GM19438 (cell line): ENCODE measurements around the gene CARD18.

ENCODE experiments used
- ATAC-seq: cut with Tn5 transposase; IDR thresholded peaks from one replicate; pipeline ENCODE4 v1.9.1; 2021; ENCODE audit warnings: low read depth; ENCODE audit not compliant: unreplicated experiment

CARD18 gene

GRCh38 chr11:105139669-105140068 lies at the start of gene CARD18:
Gene CARD18 (minus strand): TSS chr11:105139769. CDS start chr11:105139726, 43 bp downstream.
- no peak for ATAC-seq

- no peak for ATAC-seq
Measured at GRCh38 chr11:105183987-105184386, 44.4 kb upstream of the CARD18 start.

GRCh38 chr11:105183426-105183825 lies 43.9 kb upstream of the CARD18 start:
- ATAC-seq = no peak

GRCh38 chr11:105181521-105181920 lies 42.0 kb upstream of the CARD18 start:
- no peak for ATAC-seq

- ATAC-seq = no peak
Measured at GRCh38 chr11:105181100-105181499, 41.5 kb upstream of the CARD18 start.

- ATAC-seq = no peak
Measured at GRCh38 chr11:105179542-105180278, 40.1 kb upstream of the CARD18 start.

- ATAC-seq = no peak
Measured at GRCh38 chr11:105177658-105178057, 38.1 kb upstream of the CARD18 start.

- ATAC-seq = no peak
Measured at GRCh38 chr11:105168457-105168856, 28.9 kb upstream of the CARD18 start.

- no peak for ATAC-seq
Measured at GRCh38 chr11:105167244-105167643, 27.7 kb upstream of the CARD18 start.

- ATAC-seq = no peak
Measured at GRCh38 chr11:105164208-105164607, 24.6 kb upstream of the CARD18 start.

- no peak for ATAC-seq
Measured at GRCh38 chr11:105162506-105162905, 22.9 kb upstream of the CARD18 start.

- no peak for ATAC-seq
Measured at GRCh38 chr11:105158436-105158835, 18.9 kb upstream of the CARD18 start.

GRCh38 chr11:105156720-105157119 lies 17.2 kb upstream of the CARD18 start:
- no peak for ATAC-seq

- ATAC-seq = no peak
Measured at GRCh38 chr11:105156231-105156630, 16.7 kb upstream of the CARD18 start.

GRCh38 chr11:105155679-105156078 lies 16.1 kb upstream of the CARD18 start:
- ATAC-seq = no peak

- ATAC-seq = no peak
Measured at GRCh38 chr11:105153392-105153791, 13.8 kb upstream of the CARD18 start.

- no peak for ATAC-seq
Measured at GRCh38 chr11:105152560-105152959, 13.0 kb upstream of the CARD18 start.

- ATAC-seq = no peak
Measured at GRCh38 chr11:105152021-105152512, 12.5 kb upstream of the CARD18 start.

GRCh38 chr11:105149477-105149876 lies 9.9 kb upstream of the CARD18 start:
- ATAC-seq = no peak

- ATAC-seq = no peak
Measured at GRCh38 chr11:105148241-105148640, 8.7 kb upstream of the CARD18 start.

GRCh38 chr11:105144887-105145286 lies 5.3 kb upstream of the CARD18 start:
- no peak for ATAC-seq

- no peak for ATAC-seq
Measured at GRCh38 chr11:105142167-105142566, 2.6 kb upstream of the CARD18 start.
